IMR-90 (cell line): ENCODE data around the gene INPP5D. TPM values are rescaled to one million over a fixed set of nuclear protein-coding genes. Genes with fewer than 3 reads are reported as not detected.

Experiments
- ATAC-seq: fragments of 200-7000 bp; cut with Tn5 transposase; 2 replicates; pipeline ENCODE4 v1.9.1; 2020; ENCODE audit warnings: low read depth, mild to moderate bottlenecking, moderate library complexity
- BruUV-seq: library from RNA; stranded (reverse); fragments of 400-500 nt; replicated peaks from 2 replicates; lab custom pipeline; 2021; lab: Mats Ljungman, UMichigan
- CTCF ChIA-PET: fragments of 300-600 bp; formaldehyde crosslinking; extraction: SDS; loops from one replicate; lab custom pipeline; 2021; ENCODE audit warnings: antibody characterized with exemption; lab: Yijun Ruan, JAX
- POLR2A ChIA-PET: fragments of 300-600 bp; sonication (Branson Sonifier 250); formaldehyde crosslinking; loops from one replicate; lab custom pipeline; 2022; ENCODE audit warnings: antibody characterized with exemption; ENCODE audit not compliant: unreplicated experiment; lab: Charles Lee
- DNase-seq: peaks from one replicate; pipeline ENCODE4 v3.0.0; 2013
- H2AFZ ChIP-seq: replicated peaks from 2 replicates; pipeline ENCODE3; 2013; ENCODE audit warnings: low read length, mild to moderate bottlenecking; ENCODE audit not compliant: poor library complexity
- H2AK5ac ChIP-seq: 2 replicates; pipeline ENCODE4 v1.6.1; 2013; ENCODE audit warnings: low read depth, low read length, inconsistent platforms
- H2AK9ac ChIP-seq: replicated peaks from 2 replicates; pipeline ENCODE3; 2013; ENCODE audit warnings: mild to moderate bottlenecking, low read depth, low read length, moderate library complexity; ENCODE audit not compliant: poor library complexity
- H2BK120ac ChIP-seq: 2 replicates; pipeline ENCODE4 v1.6.1; 2013; ENCODE audit warnings: low read depth, low read length, inconsistent platforms
- H2BK15ac ChIP-seq: 3 replicates; pipeline ENCODE4 v1.6.1; 2013; ENCODE audit warnings: low read depth, low read length, inconsistent platforms
- H2BK20ac ChIP-seq: 2 replicates; pipeline ENCODE4 v1.6.1; 2013; ENCODE audit warnings: low read depth, mild to moderate bottlenecking, inconsistent platforms, low read length, moderate library complexity
- H2BK5ac ChIP-seq: 2 replicates; pipeline ENCODE4 v1.6.1; 2013; ENCODE audit warnings: mild to moderate bottlenecking, low read depth, low read length, inconsistent platforms; ENCODE audit not compliant: poor library complexity, severe bottlenecking
- H3K14ac ChIP-seq: replicated peaks from 2 replicates; pipeline ENCODE4 v1.6.1; 2013; ENCODE audit warnings: low read depth, low read length, inconsistent platforms
- H3K18ac ChIP-seq: 2 replicates; pipeline ENCODE4 v1.6.1; 2013; ENCODE audit warnings: low read depth, low read length, control low read depth
- H3K23ac ChIP-seq: 2 replicates; pipeline ENCODE4 v1.6.1; 2013; ENCODE audit warnings: low read depth, low read length, inconsistent platforms
- H3K27ac ChIP-seq: 2 replicates; pipeline ENCODE4 v1.5.1; 2013; ENCODE audit warnings: mild to moderate bottlenecking, control low read depth, low read length; ENCODE audit not compliant: insufficient read depth
- H3K27me3 ChIP-seq: 2 replicates; pipeline ENCODE4 v1.6.1; 2013; ENCODE audit warnings: low read length; ENCODE audit not compliant: control insufficient read depth, insufficient read depth
- H3K36me3 ChIP-seq: 2 replicates; pipeline ENCODE4 v1.6.1; 2013; ENCODE audit warnings: low read length, mixed read lengths; ENCODE audit not compliant: control insufficient read depth, insufficient read depth
- H3K4ac ChIP-seq: 2 replicates; pipeline ENCODE4 v1.6.1; 2013; ENCODE audit warnings: low read depth, low read length, inconsistent platforms
- H3K4me1 ChIP-seq: 2 replicates; pipeline ENCODE4 v1.6.1; 2013; ENCODE audit warnings: low read length, mixed read lengths; ENCODE audit not compliant: control insufficient read depth, insufficient read depth
- H3K4me2 ChIP-seq: 2 replicates; pipeline ENCODE4 v1.6.1; 2013; ENCODE audit warnings: low read depth, mild to moderate bottlenecking, control low read depth, low read length, moderate library complexity
- H3K4me3 ChIP-seq: 2 replicates; pipeline ENCODE4 v1.5.1; 2013; ENCODE audit warnings: low read depth, mild to moderate bottlenecking, control low read depth, low read length, moderate library complexity; ENCODE audit not compliant: insufficient read depth
- H3K56ac ChIP-seq: 2 replicates; pipeline ENCODE4 v1.6.1; 2013; ENCODE audit warnings: low read length, inconsistent platforms; ENCODE audit not compliant: insufficient read depth; ENCODE audit errors: extremely low read depth
- H3K79me1 ChIP-seq, 2 experiments: 2 replicates each; pipeline ENCODE4 v1.6.1; 2013; ENCODE audit warnings: low read length in 2 of 2, inconsistent platforms in 1 of 2, low read depth in 1 of 2
- H3K9ac ChIP-seq: 2 replicates; pipeline ENCODE4 v1.6.1; 2013; ENCODE audit warnings: low read depth, low read length, control low read depth
- H3K9me1 ChIP-seq: 2 replicates; pipeline ENCODE4 v1.6.1; 2013; ENCODE audit warnings: low read length, inconsistent platforms; ENCODE audit not compliant: insufficient read depth
- H3K9me3 ChIP-seq: 2 replicates; pipeline ENCODE4 v1.6.1; 2013; ENCODE audit warnings: low read length; ENCODE audit not compliant: control insufficient read depth, insufficient read depth
- H4K20me1 ChIP-seq: 2 replicates; pipeline ENCODE4 v1.6.1; 2013; ENCODE audit warnings: low read length, inconsistent platforms; ENCODE audit not compliant: insufficient read depth
- H4K5ac ChIP-seq: 2 replicates; pipeline ENCODE4 v1.6.1; 2013; ENCODE audit warnings: mild to moderate bottlenecking, low read depth, low read length, control low read depth
- H4K8ac ChIP-seq, 2 experiments: 2 replicates each; pipeline ENCODE4 v1.6.1; 2013; ENCODE audit warnings: low read depth in 2 of 2, low read length in 2 of 2, control low read depth in 1 of 2, inconsistent platforms in 1 of 2
- H4K91ac ChIP-seq: 2 replicates; pipeline ENCODE4 v1.6.1; 2013; ENCODE audit warnings: low read depth, low read length, inconsistent platforms; ENCODE audit not compliant: insufficient read depth
- BHLHE40 ChIP-seq: fragments of 150-350 bp; IDR thresholded peaks from 2 replicates; pipeline ENCODE4 v1.6.1; 2016; ENCODE audit warnings: mild to moderate bottlenecking, low read depth, low read length
- CEBPB ChIP-seq: IDR thresholded peaks from 2 replicates; pipeline ENCODE4 v1.6.1; 2012; ENCODE audit warnings: low read depth, low read length, improper control_type of control experiment
- CHD1 ChIP-seq: IDR thresholded peaks from 2 replicates; pipeline ENCODE4 v1.6.1; 2012; ENCODE audit warnings: low read depth, low read length, improper control_type of control experiment
- FOS ChIP-seq: fragments of 150-350 bp; IDR thresholded peaks from 2 replicates; pipeline ENCODE4 v1.6.1; 2016; ENCODE audit warnings: low read depth, low read length
- MAZ ChIP-seq: IDR thresholded peaks from 2 replicates; pipeline ENCODE4 v1.6.1; 2012; ENCODE audit warnings: low read depth, mild to moderate bottlenecking, low read length, improper control_type of control experiment, moderate library complexity, borderline replicate concordance
- MXI1 ChIP-seq: IDR thresholded peaks from 2 replicates; pipeline ENCODE4 v1.6.1; 2012; ENCODE audit warnings: low read depth, mild to moderate bottlenecking, low read length, moderate library complexity, borderline replicate concordance
- RAD21 ChIP-seq: IDR thresholded peaks from 2 replicates; pipeline ENCODE4 v1.6.1; 2012; ENCODE audit warnings: low read length, improper control_type of control experiment
- RCOR1 ChIP-seq: IDR thresholded peaks from 2 replicates; pipeline ENCODE4 v1.6.1; 2012; ENCODE audit warnings: mild to moderate bottlenecking, low read length, improper control_type of control experiment; ENCODE audit not compliant: insufficient replicate concordance
- RFX5 ChIP-seq: IDR thresholded peaks from 2 replicates; pipeline ENCODE4 v1.8.0; 2012; ENCODE audit warnings: low read depth, mild to moderate bottlenecking, low read length, moderate library complexity
- SMC3 ChIP-seq: fragments of 150-350 bp; IDR thresholded peaks from 2 replicates; pipeline ENCODE4 v1.6.1; 2016; ENCODE audit warnings: low read depth, mild to moderate bottlenecking, antibody characterized with exemption, low read length, moderate library complexity
- WGBS, 2 experiments: methylation state at CpG; one replicate each; pipeline versions ENCODE4 v1.1.5 to v1.1.7; 2013; ENCODE audit warnings: missing lambda C conversion rate in 2 of 2; ENCODE audit not compliant: insufficient read length in 1 of 2; ENCODE audit errors: extremely low coverage in 2 of 2; 5-methylcytosine and 5-hydroxymethylcytosine counted together
- dilution Hi-C: fragments of 300-500 bp; cut with HindIII; formaldehyde crosslinking; loops from one replicate; pipeline ENCODE4 v1.14.3; 2018; ENCODE audit warnings: low sequenced_read_pairs; ENCODE audit not compliant: unreplicated experiment
- in situ Hi-C: fragments of 300-500 bp; cut with MboI; formaldehyde crosslinking; loops from 3 replicates; pipeline ENCODE4 v1.14.3; 2019; ENCODE audit warnings: low sequenced_read_pairs, inconsistent platforms, mixed read lengths
- intact Hi-C: fragments of 100-400 bp; cut with micrococcal nuclease; formaldehyde crosslinking; loops from 2 replicates; pipeline ENCODE4 v1.10.0; 2022
- polyA plus RNA-seq, 3 experiments: library from polyadenylated mRNA; depleted of rRNA; stranded (reverse); fragments of >200 nt; gene quantifications; 2 replicates each; pipeline ENCODE4 v1.2.3, GENCODE V29; 2012; ENCODE audit warnings: low replicate concordance in 1 of 3
- total RNA-seq: library from RNA; depleted of rRNA; stranded (reverse); fragments of >200 nt; gene quantifications from 2 replicates; pipeline ENCODE4 v1.2.3, GENCODE V29; 2012
- TF ChIP-seq, protein P1 (sequence below): fragments of 150-350 bp; IDR thresholded peaks from 2 replicates; pipeline ENCODE4 v1.6.1; 2016; ENCODE audit warnings: low read depth, mild to moderate bottlenecking, low read length, moderate library complexity, borderline replicate concordance

INPP5D gene
- total and polyA plus RNA-seq, 2 of the 4 experiments (the other 2 are of a cell fraction): 0.18 to 0.29 TPM

DNA sequence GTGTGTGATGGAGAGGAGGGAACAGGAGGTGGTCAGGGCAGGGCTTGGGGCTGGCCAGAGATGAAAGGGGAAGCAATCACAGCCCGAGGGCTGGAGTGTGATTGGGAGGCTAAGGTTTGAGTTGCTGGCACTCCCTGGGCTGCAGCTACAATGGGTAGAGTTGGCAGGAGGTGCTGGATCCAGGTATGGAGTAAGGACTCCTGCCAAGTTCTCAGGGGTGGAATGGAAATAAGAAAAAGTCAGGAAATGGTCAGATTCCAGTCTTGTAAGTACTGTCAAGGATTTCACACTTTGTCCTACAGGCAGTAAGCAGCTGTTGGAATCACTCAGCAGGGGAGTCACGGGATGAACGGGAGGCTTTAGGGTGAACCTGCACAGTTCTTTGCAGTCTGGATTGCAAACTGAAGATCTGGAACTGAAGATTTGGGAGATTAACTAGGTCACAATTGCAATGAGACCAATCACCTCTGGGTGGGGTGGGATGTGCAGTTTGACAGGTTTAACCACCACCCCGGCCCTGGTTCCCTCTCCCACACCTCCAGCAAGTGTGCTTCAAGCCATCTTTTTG is 10.9 kb upstream of the INPP5D start:
- no TSS peak for BruUV-seq
- Histone ChIP-seq H3K14ac (no peak overlapping the region), H2AFZ (no peak overlapping the region), H3K9me1 (no peaks in the 10 kb centered on the region), H3K4ac (no peak overlapping the region), H3K4me2 (no peak overlapping the region), H3K9ac (no peak overlapping the region), H3K4me1 (no peaks in the 10 kb centered on the region), H3K36me3 (no peaks in the 10 kb centered on the region), H2BK5ac (no peak overlapping the region), H2BK120ac (no peak overlapping the region), H3K27ac (no peak overlapping the region), H2BK15ac (no peak overlapping the region), H2AK5ac (no peak overlapping the region), H3K9me3 (no peaks in the 10 kb centered on the region), H3K27me3 (peaks cover 38% of the 10 kb centered on the region), H4K8ac (no peak overlapping the region), H4K91ac (no peak overlapping the region), H3K18ac (no peak overlapping the region), H3K4me3 (no peak overlapping the region), H2AK9ac (no peak overlapping the region), H4K5ac (no peak overlapping the region), H3K79me1 (no peaks in the 10 kb centered on the region), H2BK20ac (no peak overlapping the region), H3K23ac (no peak overlapping the region), H3K56ac (no peak overlapping the region), H4K20me1 (no peaks in the 10 kb centered on the region)
- no CpG with 5 or more reads among the region's 4 CpGs for WGBS, 2 experiments
- no peak for TF ChIP-seq RCOR1
- no peak for TF ChIP-seq RAD21
- no peak for TF ChIP-seq BHLHE40
- TF ChIP-seq SMC3: no peak
- TF ChIP-seq, protein P1, sequence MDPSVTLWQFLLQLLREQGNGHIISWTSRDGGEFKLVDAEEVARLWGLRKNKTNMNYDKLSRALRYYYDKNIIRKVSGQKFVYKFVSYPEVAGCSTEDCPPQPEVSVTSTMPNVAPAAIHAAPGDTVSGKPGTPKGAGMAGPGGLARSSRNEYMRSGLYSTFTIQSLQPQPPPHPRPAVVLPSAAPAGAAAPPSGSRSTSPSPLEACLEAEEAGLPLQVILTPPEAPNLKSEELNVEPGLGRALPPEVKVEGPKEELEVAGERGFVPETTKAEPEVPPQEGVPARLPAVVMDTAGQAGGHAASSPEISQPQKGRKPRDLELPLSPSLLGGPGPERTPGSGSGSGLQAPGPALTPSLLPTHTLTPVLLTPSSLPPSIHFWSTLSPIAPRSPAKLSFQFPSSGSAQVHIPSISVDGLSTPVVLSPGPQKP: no peak
- TF ChIP-seq MXI1: no peak
- no peak for TF ChIP-seq CHD1
- TF ChIP-seq CEBPB: no peak
- no peak for TF ChIP-seq FOS
- no peak for TF ChIP-seq MAZ
- TF ChIP-seq RFX5: no peak
- in situ Hi-C loops (no loop called here), intact Hi-C loops (no loop called here), dilution Hi-C loops (no loop called here)
- DNase-seq (no peak), ATAC-seq (no peak)
- POLR2A ChIA-PET: no interaction called here
- CTCF ChIA-PET: no interaction called here
